Kidney epithelial cell (primary cell): Measurements from ENCODE around the gene FGGY. TPM values are rescaled to one million over a fixed set of nuclear protein-coding genes. Genes with fewer than 3 reads are reported as not detected.

Source experiments
- DNase-seq: peaks from one replicate; pipeline ENCODE4 v3.0.0-alpha.2; 2010; ENCODE audit warnings: low read depth
- H3K27me3 ChIP-seq: 2 replicates; pipeline ENCODE4 v1.6.0; 2011; ENCODE audit warnings: low read length; ENCODE audit not compliant: control insufficient read depth, insufficient read depth
- H3K36me3 ChIP-seq: 2 replicates; pipeline ENCODE4 v1.5.1; 2011; ENCODE audit warnings: low read length; ENCODE audit not compliant: control insufficient read depth, insufficient read depth
- H3K4me3 ChIP-seq: 2 replicates; pipeline ENCODE4 v1.5.1; 2011; ENCODE audit warnings: low read depth, mild to moderate bottlenecking, control low read depth, low read length
- total RNA-seq: library from RNA; depleted of rRNA; stranded (reverse); fragments of >200 nt; gene quantifications from 2 replicates; pipeline ENCODE4 v1.2.3, GENCODE V29; 2015
- TF ChIP-seq, protein P1 (sequence below): IDR thresholded peaks from 2 replicates; pipeline ENCODE4 v1.5.1; 2011; ENCODE audit warnings: mild to moderate bottlenecking, moderate library complexity, low read length, control low read depth, inconsistent platforms; ENCODE audit not compliant: insufficient read depth, poor library complexity, severe bottlenecking

FGGY gene
- total RNA-seq, 1 donor from 2014 or later: 8.6 TPM

DNA sequence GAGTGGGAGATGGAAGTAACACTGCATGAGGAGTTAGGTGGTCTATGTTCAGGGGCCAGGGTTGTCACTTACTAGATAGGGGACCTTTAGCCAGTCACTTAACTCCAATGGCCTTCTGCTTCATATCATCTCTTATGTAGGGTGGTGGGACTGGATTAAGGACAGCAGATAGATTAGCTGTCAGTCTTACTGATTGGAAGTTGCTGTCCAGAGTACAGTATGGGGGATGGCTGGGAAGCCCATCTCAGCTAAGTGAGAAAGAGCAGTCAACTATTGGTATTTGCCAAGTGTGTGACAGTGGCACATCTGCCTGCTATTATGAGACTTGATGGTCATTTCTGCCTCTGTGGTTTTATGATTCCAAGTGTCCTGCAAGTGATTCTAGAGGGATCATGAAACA, 130.9 kb downstream of the FGGY start:
- Histone ChIP-seq H3K36me3 (no peaks in the 10 kb centered on the region), H3K4me3 (no peak overlapping the region), H3K27me3 (no peaks in the 10 kb centered on the region)
- TF ChIP-seq, protein P1, sequence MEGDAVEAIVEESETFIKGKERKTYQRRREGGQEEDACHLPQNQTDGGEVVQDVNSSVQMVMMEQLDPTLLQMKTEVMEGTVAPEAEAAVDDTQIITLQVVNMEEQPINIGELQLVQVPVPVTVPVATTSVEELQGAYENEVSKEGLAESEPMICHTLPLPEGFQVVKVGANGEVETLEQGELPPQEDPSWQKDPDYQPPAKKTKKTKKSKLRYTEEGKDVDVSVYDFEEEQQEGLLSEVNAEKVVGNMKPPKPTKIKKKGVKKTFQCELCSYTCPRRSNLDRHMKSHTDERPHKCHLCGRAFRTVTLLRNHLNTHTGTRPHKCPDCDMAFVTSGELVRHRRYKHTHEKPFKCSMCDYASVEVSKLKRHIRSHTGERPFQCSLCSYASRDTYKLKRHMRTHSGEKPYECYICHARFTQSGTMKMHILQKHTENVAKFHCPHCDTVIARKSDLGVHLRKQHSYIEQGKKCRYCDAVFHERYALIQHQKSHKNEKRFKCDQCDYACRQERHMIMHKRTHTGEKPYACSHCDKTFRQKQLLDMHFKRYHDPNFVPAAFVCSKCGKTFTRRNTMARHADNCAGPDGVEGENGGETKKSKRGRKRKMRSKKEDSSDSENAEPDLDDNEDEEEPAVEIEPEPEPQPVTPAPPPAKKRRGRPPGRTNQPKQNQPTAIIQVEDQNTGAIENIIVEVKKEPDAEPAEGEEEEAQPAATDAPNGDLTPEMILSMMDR: no peak
- no peak for DNase-seq

DNA sequence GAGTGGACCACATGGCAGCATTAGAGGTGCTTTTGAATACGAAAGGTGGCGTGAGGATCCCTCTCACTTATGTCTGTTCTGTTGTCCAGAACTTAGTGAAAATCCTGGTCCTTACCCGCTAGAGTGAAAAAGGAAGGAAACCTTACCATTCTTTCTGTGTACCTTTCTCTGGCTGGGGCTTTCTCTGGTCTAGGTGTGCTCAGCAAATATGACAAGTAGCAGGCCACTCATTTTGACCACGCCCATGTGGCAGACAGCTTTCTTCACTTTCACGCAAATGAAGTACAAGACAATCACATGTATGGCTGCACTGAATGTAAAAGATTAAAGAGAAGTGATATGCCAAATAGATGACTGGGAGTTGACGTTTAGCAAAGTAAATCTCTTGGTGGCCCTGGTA, 131.9 kb downstream of the FGGY start:
- H3K4me3 ChIP-seq: no peak overlapping the region
- TF ChIP-seq, protein P1: no peak
- DNase-seq: no peak
- no peaks in the 10 kb centered on the region for H3K36me3 ChIP-seq
- H3K27me3 ChIP-seq: no peaks in the 10 kb centered on the region

DNA sequence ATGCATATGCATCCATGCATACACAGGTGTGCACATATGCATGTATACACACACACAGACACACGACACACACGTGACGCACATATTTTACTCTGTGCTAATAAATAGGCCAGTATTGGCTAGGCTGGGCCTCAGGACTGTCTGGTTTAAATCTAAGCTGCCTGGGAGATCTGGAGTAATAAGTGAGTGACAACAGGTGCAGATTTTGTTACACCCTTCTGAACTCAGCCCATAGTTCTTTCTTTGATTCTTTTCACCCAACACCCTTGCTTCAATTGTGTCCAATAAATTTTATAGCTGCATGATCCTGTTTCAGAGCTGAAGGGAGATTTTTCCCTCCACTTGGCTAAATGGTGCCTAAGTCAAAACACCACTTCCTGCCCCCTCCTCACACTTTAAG, 132.8 kb downstream of the FGGY start:
- no peak overlapping the region for H3K4me3 ChIP-seq
- no peaks in the 10 kb centered on the region for H3K36me3 ChIP-seq
- no peaks in the 10 kb centered on the region for H3K27me3 ChIP-seq
- DNase-seq: no peak
- TF ChIP-seq, protein P1: no peak

DNA sequence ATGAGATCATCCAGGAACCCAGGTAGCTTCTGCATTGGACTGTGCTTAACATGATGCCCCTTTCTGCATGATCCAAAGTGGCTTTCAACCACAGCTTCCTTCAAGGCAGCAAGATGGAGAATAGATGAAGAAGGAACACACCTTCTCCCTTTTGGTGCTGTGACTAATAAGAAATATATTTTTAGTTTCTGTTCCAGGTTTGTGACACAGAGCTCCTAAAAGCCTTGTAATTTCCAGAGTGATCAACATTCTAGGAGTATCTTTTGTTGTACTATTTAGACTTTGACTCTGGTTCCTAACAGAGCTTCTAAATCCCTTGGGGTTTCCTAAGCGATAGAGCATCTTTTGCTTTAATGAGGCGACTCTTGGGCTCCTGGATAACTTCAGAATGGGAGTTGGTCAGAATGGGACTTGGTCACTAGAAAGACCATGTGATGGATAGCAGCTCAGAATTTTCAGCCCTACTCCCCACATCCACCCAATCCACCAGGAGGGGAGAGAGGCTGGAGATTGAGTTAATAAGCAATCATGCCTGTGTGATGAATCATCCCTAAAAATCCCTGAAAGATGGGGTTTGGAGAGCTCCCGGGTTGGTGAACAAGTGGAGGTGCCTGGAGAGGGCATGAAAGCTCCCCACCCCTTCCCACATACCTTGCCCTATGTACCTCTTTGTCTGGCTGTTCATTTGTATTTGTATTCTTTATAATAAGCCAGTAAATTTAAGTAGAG, 134.8 kb downstream of the FGGY start:
- no peak for DNase-seq
- TF ChIP-seq, protein P1: no peak
- H3K36me3 ChIP-seq: no peaks in the 10 kb centered on the region
- H3K27me3 ChIP-seq: no peaks in the 10 kb centered on the region
- H3K4me3 ChIP-seq: no peak overlapping the region

DNA sequence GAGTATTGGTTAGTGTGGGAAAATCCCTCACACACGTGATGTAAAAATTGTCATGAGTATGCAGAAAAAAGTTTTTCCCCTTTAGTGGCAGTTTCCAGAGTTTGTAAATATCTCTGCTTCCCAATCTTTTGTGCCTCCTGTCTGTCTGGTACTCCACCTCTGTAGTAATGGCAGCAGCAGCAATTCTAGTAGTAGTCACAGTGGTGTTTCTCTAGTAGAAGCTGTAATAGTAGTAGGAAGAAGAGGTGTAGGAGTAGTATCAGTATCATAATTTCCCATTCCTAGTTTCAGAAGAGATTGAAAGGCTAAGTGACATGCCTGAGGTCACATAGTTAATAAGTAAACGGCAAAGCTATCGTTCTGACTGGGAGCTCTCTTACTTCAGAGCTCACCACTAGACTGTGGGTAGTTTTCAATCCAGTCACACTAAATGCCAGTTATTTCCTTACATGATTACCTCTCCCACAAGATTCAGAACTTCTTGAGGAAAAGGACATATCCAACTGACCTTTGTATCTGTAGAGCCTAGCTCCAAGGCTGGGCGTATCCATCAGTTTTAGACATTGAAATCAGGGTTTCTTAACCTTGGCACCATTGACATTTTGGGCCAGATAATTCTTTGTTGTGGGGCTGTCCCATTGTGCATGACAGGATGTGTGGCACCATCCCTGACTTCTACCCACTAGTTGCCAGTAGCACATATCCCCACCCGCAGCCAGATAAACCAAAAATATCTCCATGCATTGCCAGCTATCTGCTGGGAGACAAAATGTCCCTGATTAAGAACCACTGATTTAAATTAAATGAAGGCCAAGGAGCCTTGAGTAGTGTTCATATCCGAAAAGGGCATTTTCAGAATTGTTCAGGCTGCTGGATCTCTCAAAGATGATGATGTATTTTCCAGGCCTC, 135.9 kb downstream of the FGGY start:
- TF ChIP-seq, protein P1: no peak
- H3K36me3 ChIP-seq: no peaks in the 10 kb centered on the region
- no peaks in the 10 kb centered on the region for H3K27me3 ChIP-seq
- no peak overlapping the region for H3K4me3 ChIP-seq
- peak; percentile 80 for DNase-seq
